SK-N-SH (cell line): Measurements from ENCODE around the gene ARHGEF40. TPM values are rescaled to one million over a fixed set of nuclear protein-coding genes. Genes with fewer than 3 reads are reported as not detected.

ENCODE experiments used
- CTCF ChIA-PET: fragments of 300-600, 350-600 bp; formaldehyde crosslinking; extraction: SDS; loops from one replicate; lab custom pipeline; 2021; lab: Yijun Ruan, JAX
- POLR2A ChIA-PET: fragments of 350-600 bp; sonication (Branson Sonifier 250); formaldehyde crosslinking; extraction: SDS; loops from one replicate; lab custom pipeline; 2020; ENCODE audit warnings: antibody characterized with exemption, inconsistent platforms; lab: Yijun Ruan, JAX
- DNase-seq: peaks from one replicate; pipeline ENCODE4 v3.0.0; 2012
- H2AFZ ChIP-seq: fragments of 200-600 bp; sonication (generic); 2 replicates; pipeline ENCODE4 v1.8.1; 2016; ENCODE audit warnings: antibody characterized with exemption, mild to moderate bottlenecking, low read depth
- H3F3A ChIP-seq: fragments of 200-600 bp; sonication (generic); replicated peaks from 2 replicates; pipeline ENCODE3; 2016; ENCODE audit warnings: antibody characterized with exemption, mild to moderate bottlenecking; ENCODE audit not compliant: insufficient read depth
- H3K27ac ChIP-seq, 2 experiments: fragments of 200-500 bp in 1 of 2; fragments of 200-600 bp in 1 of 2; sonication (Bioruptor generic) in 1 of 2; sonication (generic), shearing (Covaris generic) in 1 of 2; 2 replicates each; pipeline versions ENCODE4 v1.5.1 to v1.6.1; 2014 to 2016; ENCODE audit warnings: low read depth in 2 of 2, inconsistent platforms in 1 of 2, low read length in 1 of 2, mild to moderate bottlenecking in 1 of 2, mixed read lengths in 1 of 2
- H3K27me3 ChIP-seq: fragments of 200-600 bp; sonication (generic), shearing (Covaris generic); 2 replicates; pipeline ENCODE4 v1.6.1; 2016; ENCODE audit warnings: mixed run types; ENCODE audit not compliant: insufficient read depth
- H3K36me3 ChIP-seq, 2 experiments: fragments of 200-500 bp in 1 of 2; fragments of 200-600 bp in 1 of 2; sonication (Bioruptor generic) in 1 of 2; sonication (generic) in 1 of 2; replicated peaks in 1 of 2; 2 replicates each; pipeline versions ENCODE3 to v1.5.1; 2014 to 2016; ENCODE audit warnings: low read length in 1 of 2, mild to moderate bottlenecking in 1 of 2; ENCODE audit not compliant: insufficient read depth in 2 of 2, control insufficient read depth in 1 of 2
- H3K4me1 ChIP-seq, 2 experiments: fragments of 200-500 bp in 1 of 2; fragments of 200-600 bp in 1 of 2; sonication (Bioruptor generic) in 1 of 2; sonication (generic), shearing (Covaris generic) in 1 of 2; 2 replicates each; pipeline versions ENCODE4 v1.5.1 to v1.6.1; 2014 to 2016; ENCODE audit warnings: low read depth in 1 of 2, low read length in 1 of 2, mixed run types in 1 of 2; ENCODE audit not compliant: insufficient read depth in 2 of 2, control insufficient read depth in 1 of 2
- H3K4me2 ChIP-seq: fragments of 200-600 bp; sonication (generic), shearing (Covaris generic); 2 replicates; pipeline ENCODE4 v1.6.1; 2017; ENCODE audit warnings: mixed run types
- H3K4me3 ChIP-seq, 2 experiments: fragments of 200-500 bp in 1 of 2; fragments of 200-600 bp in 1 of 2; sonication (Bioruptor generic) in 1 of 2; sonication (generic), shearing (Covaris generic) in 1 of 2; 2 replicates each; pipeline versions ENCODE4 v1.5.1 to v1.8.1; 2014 to 2016; ENCODE audit warnings: low read depth in 2 of 2, inconsistent platforms in 1 of 2, low read length in 1 of 2, mild to moderate bottlenecking in 1 of 2, mixed read lengths in 1 of 2, moderate library complexity in 1 of 2
- H3K79me2 ChIP-seq: fragments of 200-600 bp; sonication (generic); 2 replicates; pipeline ENCODE4 v1.8.1; 2017; ENCODE audit warnings: mild to moderate bottlenecking; ENCODE audit not compliant: insufficient read depth
- H3K9ac ChIP-seq: fragments of 200-600 bp; sonication (generic); 2 replicates; pipeline ENCODE4 v1.6.1; 2017; ENCODE audit warnings: mixed run types
- H3K9me2 ChIP-seq: fragments of 200-600 bp; sonication (generic); 2 replicates; pipeline ENCODE4 v1.6.1; 2017; ENCODE audit warnings: mixed run types
- H3K9me3 ChIP-seq: fragments of 200-600 bp; sonication (generic); 2 replicates; pipeline ENCODE4 v1.6.1; 2017; ENCODE audit warnings: mixed run types, mild to moderate bottlenecking, moderate library complexity
- H4K20me1 ChIP-seq: fragments of 200-600 bp; sonication (generic); 2 replicates; pipeline ENCODE4 v1.6.1; 2017; ENCODE audit warnings: mild to moderate bottlenecking, mixed run types; ENCODE audit not compliant: insufficient read depth
- CHD2 ChIP-seq: fragments of 150-350 bp; IDR thresholded peaks from 2 replicates; pipeline ENCODE4 v1.6.1; 2018; ENCODE audit warnings: low read length; ENCODE audit not compliant: partially characterized antibody
- ELF1 ChIP-seq: IDR thresholded peaks from 2 replicates; pipeline ENCODE4 v1.4.0; 2012
- FOSL2 ChIP-seq: IDR thresholded peaks from 2 replicates; pipeline ENCODE4 v1.4.0; 2012; ENCODE audit warnings: low read depth, mild to moderate bottlenecking, moderate library complexity, borderline replicate concordance
- FOXJ3 ChIP-seq: sonication (generic); formaldehyde crosslinking; IDR thresholded peaks from 2 replicates; pipeline ENCODE4 v1.5.1; 2020; ENCODE audit warnings: mild to moderate bottlenecking, missing genetic modification reagents
- GATA2 ChIP-seq: sonication (generic); formaldehyde crosslinking; IDR thresholded peaks from 2 replicates; pipeline ENCODE4 v1.5.0; 2020; ENCODE audit warnings: mild to moderate bottlenecking, missing genetic modification reagents
- JUND ChIP-seq: IDR thresholded peaks from 2 replicates; pipeline ENCODE4 v1.4.0; 2012
- MEF2A ChIP-seq: IDR thresholded peaks from 2 replicates; pipeline ENCODE4 v1.4.0; 2012; ENCODE audit warnings: low read depth, borderline replicate concordance
- NRF1 ChIP-seq: IDR thresholded peaks from 2 replicates; pipeline ENCODE4 v1.6.1; 2012; ENCODE audit warnings: low read depth, mild to moderate bottlenecking, low read length
- RAD21 ChIP-seq: IDR thresholded peaks from 2 replicates; pipeline ENCODE4 v1.6.1; 2012; ENCODE audit warnings: mild to moderate bottlenecking, low read length
- RFX5 ChIP-seq: IDR thresholded peaks from 2 replicates; pipeline ENCODE4 v1.6.1; 2012; ENCODE audit warnings: mild to moderate bottlenecking, improper control_type of control experiment, low read length
- SMC3 ChIP-seq: IDR thresholded peaks from 2 replicates; pipeline ENCODE4 v1.6.1; 2012; ENCODE audit warnings: low read depth, low read length, improper control_type of control experiment
- TCF12 ChIP-seq: IDR thresholded peaks from 2 replicates; pipeline ENCODE4 v1.4.0; 2012
- YY1 ChIP-seq: IDR thresholded peaks from 2 replicates; pipeline ENCODE4 v1.4.0; 2012; ENCODE audit warnings: low read depth, mild to moderate bottlenecking
- WGBS: methylation state at CpG from one replicate; pipeline ENCODE4 v1.1.6; 2017; ENCODE audit warnings: low lambda C conversion rate; 5-methylcytosine and 5-hydroxymethylcytosine counted together
- polyA plus RNA-seq, 3 experiments: library from polyadenylated mRNA; depleted of rRNA; stranded (reverse); fragments of >200 nt; gene quantifications; 2 replicates each; pipeline ENCODE4 v1.2.3, GENCODE V29; 2012
- TF ChIP-seq, protein P1 (sequence below): IDR thresholded peaks from 2 replicates; pipeline ENCODE4 v1.4.0; 2012; ENCODE audit warnings: low read depth, borderline replicate concordance
- TF ChIP-seq, protein P2 (sequence below): fragments of 200-600 bp; sonication (generic); IDR thresholded peaks from 2 replicates; pipeline ENCODE4 v1.6.1; 2017; ENCODE audit warnings: antibody characterized with exemption, mild to moderate bottlenecking, moderate library complexity
- TF ChIP-seq, protein P3 (sequence below): IDR thresholded peaks from 2 replicates; pipeline ENCODE4 v1.4.0; 2012; ENCODE audit warnings: low read depth
- TF ChIP-seq, protein P4 (sequence below): IDR thresholded peaks from 2 replicates; pipeline ENCODE4; 2012

Gene ARHGEF40
- polyA plus RNA-seq, 1 of the 3 experiments (the other 2 are of a cell fraction) = 58.8 TPM

DNA sequence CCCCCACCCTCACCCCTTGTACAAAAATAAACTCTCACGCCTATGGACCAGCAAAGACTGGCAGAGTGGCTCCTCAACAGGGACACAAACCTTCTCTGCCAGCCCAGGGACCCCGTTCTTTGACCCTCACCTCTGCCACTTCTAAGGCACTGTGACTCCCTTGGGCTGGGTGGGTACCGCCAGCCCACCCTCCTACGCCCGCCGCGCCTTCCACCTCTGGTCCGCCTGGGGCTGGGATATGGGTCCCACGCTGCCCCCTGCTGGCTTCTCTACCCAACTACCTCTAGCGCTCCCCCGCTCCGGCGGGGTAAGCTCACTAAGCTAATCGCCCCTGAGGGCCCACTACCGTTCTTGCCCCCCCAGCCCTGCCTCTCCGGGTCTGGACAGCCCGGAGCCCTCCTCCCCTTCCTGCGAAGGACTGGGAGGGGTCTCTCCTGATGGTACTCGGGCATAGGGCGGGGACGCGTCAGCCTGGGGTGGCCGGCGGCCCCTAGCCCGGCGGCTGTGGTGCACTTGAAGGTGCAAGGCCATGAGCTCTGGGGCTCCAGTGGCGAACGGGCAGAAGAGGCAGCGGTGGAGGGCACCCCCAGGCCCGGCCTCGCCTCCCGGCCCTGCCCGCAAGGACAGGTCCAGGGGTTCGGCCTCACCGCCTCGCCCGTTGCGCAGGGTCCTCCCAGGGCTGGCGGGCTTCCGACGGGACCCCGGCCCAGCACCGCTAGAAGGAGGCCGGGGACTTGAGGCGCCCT, 20.3 kb downstream of the ARHGEF40 start:
- no peak overlapping the region for H2AFZ ChIP-seq
- H3K27me3 ChIP-seq = no peaks in the 10 kb centered on the region
- POLR2A ChIA-PET = interaction anchor here (1.4 to 1.6 kb wide), 2 partner anchors 9 to 19 kb away, joined by 3 to 11 read pairs; partner anchors contain the start of gene ARHGEF40
- CTCF ChIA-PET = interaction anchor here (0.8 to 5.8 kb wide), 15 partner anchors 10 to 85 kb away, joined by 3 to 79 read pairs (median 6); partner anchors contain the start of gene ARHGEF40
- H3K9ac ChIP-seq = no peak overlapping the region
- H3K4me1 ChIP-seq = peaks cover 17 to 25% of the 10 kb centered on the region in 2 experiments
- no peaks in the 10 kb centered on the region for H3K9me3 ChIP-seq
- H3K4me2 ChIP-seq = no peak overlapping the region
- DNase-seq = peak; percentile 87
- peaks cover 5% of the 10 kb centered on the region; the same call in 1 of the 2 replicates for H3K79me2 ChIP-seq
- H3K36me3 ChIP-seq = peaks cover 34 to 66% of the 10 kb centered on the region in 2 experiments
- TF ChIP-seq, protein P1, sequence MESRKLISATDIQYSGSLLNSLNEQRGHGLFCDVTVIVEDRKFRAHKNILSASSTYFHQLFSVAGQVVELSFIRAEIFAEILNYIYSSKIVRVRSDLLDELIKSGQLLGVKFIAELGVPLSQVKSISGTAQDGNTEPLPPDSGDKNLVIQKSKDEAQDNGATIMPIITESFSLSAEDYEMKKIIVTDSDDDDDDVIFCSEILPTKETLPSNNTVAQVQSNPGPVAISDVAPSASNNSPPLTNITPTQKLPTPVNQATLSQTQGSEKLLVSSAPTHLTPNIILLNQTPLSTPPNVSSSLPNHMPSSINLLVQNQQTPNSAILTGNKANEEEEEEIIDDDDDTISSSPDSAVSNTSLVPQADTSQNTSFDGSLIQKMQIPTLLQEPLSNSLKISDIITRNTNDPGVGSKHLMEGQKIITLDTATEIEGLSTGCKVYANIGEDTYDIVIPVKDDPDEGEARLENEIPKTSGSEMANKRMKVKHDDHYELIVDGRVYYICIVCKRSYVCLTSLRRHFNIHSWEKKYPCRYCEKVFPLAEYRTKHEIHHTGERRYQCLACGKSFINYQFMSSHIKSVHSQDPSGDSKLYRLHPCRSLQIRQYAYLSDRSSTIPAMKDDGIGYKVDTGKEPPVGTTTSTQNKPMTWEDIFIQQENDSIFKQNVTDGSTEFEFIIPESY = peak; percentile 84
- peak; percentile 42 for TF ChIP-seq SMC3
- no peak for TF ChIP-seq RFX5
- TF ChIP-seq, protein P2, sequence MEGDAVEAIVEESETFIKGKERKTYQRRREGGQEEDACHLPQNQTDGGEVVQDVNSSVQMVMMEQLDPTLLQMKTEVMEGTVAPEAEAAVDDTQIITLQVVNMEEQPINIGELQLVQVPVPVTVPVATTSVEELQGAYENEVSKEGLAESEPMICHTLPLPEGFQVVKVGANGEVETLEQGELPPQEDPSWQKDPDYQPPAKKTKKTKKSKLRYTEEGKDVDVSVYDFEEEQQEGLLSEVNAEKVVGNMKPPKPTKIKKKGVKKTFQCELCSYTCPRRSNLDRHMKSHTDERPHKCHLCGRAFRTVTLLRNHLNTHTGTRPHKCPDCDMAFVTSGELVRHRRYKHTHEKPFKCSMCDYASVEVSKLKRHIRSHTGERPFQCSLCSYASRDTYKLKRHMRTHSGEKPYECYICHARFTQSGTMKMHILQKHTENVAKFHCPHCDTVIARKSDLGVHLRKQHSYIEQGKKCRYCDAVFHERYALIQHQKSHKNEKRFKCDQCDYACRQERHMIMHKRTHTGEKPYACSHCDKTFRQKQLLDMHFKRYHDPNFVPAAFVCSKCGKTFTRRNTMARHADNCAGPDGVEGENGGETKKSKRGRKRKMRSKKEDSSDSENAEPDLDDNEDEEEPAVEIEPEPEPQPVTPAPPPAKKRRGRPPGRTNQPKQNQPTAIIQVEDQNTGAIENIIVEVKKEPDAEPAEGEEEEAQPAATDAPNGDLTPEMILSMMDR = peak; percentile 69
- TF ChIP-seq RAD21 = peak; percentile 42
- no peak for TF ChIP-seq GATA2 (CRISPR knock-in tag)
- H4K20me1 ChIP-seq = peaks cover 14% of the 10 kb centered on the region; the same call in 1 of the 2 replicates
- H3K4me3 ChIP-seq = no peak overlapping the region
- peak overlapping the region in 1 of 2 experiments; percentile 89; a peak in 2 of 4 replicates for H3K27ac ChIP-seq
- no peaks in the 10 kb centered on the region for H3K9me2 ChIP-seq
- WGBS = 90% methylated on average over 23 of the region's 45 CpGs
- H3F3A ChIP-seq = peaks cover 51% of the 10 kb centered on the region

DNA sequence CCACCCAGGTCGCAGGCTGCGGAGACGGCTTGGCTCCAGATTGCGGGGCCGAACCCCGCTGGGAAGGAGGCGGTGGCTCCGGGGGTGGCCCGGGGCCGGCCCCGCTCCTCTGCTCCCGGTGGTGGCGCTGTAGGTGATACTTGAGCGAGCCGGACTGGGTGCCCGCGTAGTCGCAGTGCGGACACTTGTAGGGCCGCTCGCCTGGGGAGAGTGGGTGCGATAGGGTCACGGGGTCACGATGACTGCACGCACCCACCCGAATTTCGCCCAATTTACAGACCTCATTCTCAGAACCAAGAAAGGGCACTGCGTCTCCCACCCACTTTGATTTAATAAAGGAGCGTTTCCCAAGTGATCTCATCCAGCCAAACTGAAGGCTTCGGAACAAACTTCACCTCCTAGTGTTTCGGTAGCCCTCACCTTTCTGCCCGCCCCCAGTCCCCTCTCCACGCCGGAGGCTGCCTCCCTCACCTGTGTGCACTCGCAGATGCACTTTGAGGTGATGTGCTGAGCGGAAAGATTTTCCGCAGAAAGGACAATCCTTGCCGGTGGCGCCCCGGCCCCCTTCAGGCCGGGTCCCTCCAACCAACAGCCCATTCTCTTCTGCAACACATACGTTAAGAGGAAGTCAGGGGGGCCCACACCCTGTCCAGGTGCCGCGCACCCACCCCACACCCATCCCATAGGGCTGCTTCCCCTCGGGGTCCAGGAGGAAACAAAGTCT, 21.0 kb downstream of the ARHGEF40 start:
- H3K27me3 ChIP-seq = no peaks in the 10 kb centered on the region
- no peak overlapping the region for H3K9ac ChIP-seq
- ChIA-PET CTCF (interaction anchor here (0.8 to 20.5 kb wide), 25 partner anchors 6 to 89 kb away, joined by 3 to 555 read pairs (median 13); partner anchors contain the start of genes ARHGEF40, NDRG2 and TMEM253), POLR2A (no interaction called here)
- no peaks in the 10 kb centered on the region for H3K79me2 ChIP-seq
- 96% methylated on average over 38 of the region's 45 CpGs for WGBS
- no peaks in the 10 kb centered on the region for H3K9me2 ChIP-seq
- peaks cover 14% of the 10 kb centered on the region; the same call in 1 of the 2 replicates for H4K20me1 ChIP-seq
- H3K9me3 ChIP-seq = no peaks in the 10 kb centered on the region
- no peak overlapping the region for H2AFZ ChIP-seq
- DNase-seq = peak; percentile 36
- H3K4me3 ChIP-seq = no peak overlapping the region
- H3K27ac ChIP-seq = no peak overlapping the region
- peaks cover 27 to 58% of the 10 kb centered on the region in 2 experiments for H3K36me3 ChIP-seq
- peaks cover 17 to 26% of the 10 kb centered on the region in 2 experiments for H3K4me1 ChIP-seq
- peaks cover 56% of the 10 kb centered on the region for H3F3A ChIP-seq
- no peak overlapping the region for H3K4me2 ChIP-seq
- no peak for TF ChIP-seq TCF12
- TF ChIP-seq ELF1 = no peak
- TF ChIP-seq, protein P1 = no peak
- TF ChIP-seq FOSL2 = no peak
- no peak for TF ChIP-seq FOXJ3 (CRISPR knock-in tag)
- no peak for TF ChIP-seq CHD2
- TF ChIP-seq NRF1 = no peak
- TF ChIP-seq, protein P3, sequence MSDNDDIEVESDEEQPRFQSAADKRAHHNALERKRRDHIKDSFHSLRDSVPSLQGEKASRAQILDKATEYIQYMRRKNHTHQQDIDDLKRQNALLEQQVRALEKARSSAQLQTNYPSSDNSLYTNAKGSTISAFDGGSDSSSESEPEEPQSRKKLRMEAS = no peak
- no peak for TF ChIP-seq MEF2A
- TF ChIP-seq, protein P4, sequence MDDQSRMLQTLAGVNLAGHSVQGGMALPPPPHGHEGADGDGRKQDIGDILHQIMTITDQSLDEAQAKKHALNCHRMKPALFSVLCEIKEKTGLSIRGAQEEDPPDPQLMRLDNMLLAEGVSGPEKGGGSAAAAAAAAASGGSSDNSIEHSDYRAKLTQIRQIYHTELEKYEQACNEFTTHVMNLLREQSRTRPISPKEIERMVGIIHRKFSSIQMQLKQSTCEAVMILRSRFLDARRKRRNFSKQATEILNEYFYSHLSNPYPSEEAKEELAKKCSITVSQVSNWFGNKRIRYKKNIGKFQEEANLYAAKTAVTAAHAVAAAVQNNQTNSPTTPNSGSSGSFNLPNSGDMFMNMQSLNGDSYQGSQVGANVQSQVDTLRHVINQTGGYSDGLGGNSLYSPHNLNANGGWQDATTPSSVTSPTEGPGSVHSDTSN = no peak
- no peak for TF ChIP-seq YY1
- no peak for TF ChIP-seq JUND
